ENCODE measurements around the gene FANCC. TPM values are rescaled to one million over a fixed set of nuclear protein-coding genes. Genes with fewer than 3 reads are reported as not detected.

The FANCC gene
- total RNA-seq, 1 donor from 2014 or later: 7.9 TPM

GRCh38 chr9:95143591-95144561 lies 173.6 kb downstream of the FANCC start:
- H3K4me3 ChIP-seq (ENCODE audit: insufficient read depth, low read depth, low read length): no peak overlapping the region
- no peak overlapping the region for H3K9ac ChIP-seq (ENCODE audit: low read length)
- H3K9me3 ChIP-seq (ENCODE audit: insufficient read depth, low read depth, low read length): no peaks in the 10 kb centered on the region
- TF ChIP-seq CTCF (IDR thresholded peaks at IDR 0.05; ENCODE audit: insufficient read depth, low read depth, low read length): no peak
- TF ChIP-seq EZH2 (IDR thresholded peaks at IDR 0.05; ENCODE audit: insufficient read depth, low read length): no peak
- H3K79me2 ChIP-seq (ENCODE audit: insufficient read depth, low read length): no peaks in the 10 kb centered on the region
- H3K27ac ChIP-seq (ENCODE audit: low read depth, low read length): no peak overlapping the region
- Mint-ChIP-seq H3K36me3 (ENCODE audit: low read depth, unreplicated experiment) (peaks cover 3% of the 10 kb centered on the region), H3K27me3 (ENCODE audit: low read depth, unreplicated experiment) (no peaks in the 10 kb centered on the region), H3K9me3 (ENCODE audit: unreplicated experiment) (no peaks in the 10 kb centered on the region), H3K4me3 (ENCODE audit: unreplicated experiment) (peak overlapping the region; percentile 57), H3K4me1 (ENCODE audit: low read depth, unreplicated experiment) (peaks cover 27% of the 10 kb centered on the region), H3K27ac (ENCODE audit: unreplicated experiment) (peak overlapping the region; percentile 75)
- peak; percentile 77 for DNase-seq (ENCODE audit: low read depth)
- H3K4me1 ChIP-seq (ENCODE audit: insufficient read depth, low read length): peaks cover 4% of the 10 kb centered on the region
- no peaks in the 10 kb centered on the region for H4K20me1 ChIP-seq (ENCODE audit: insufficient read depth, low read length)
- no peaks in the 10 kb centered on the region for H3K36me3 ChIP-seq (ENCODE audit: insufficient read depth, low read length)
- H3K27me3 ChIP-seq (ENCODE audit: insufficient read depth, low read length): no peaks in the 10 kb centered on the region
- no peak for FAIRE-seq
- no peak overlapping the region for H3K4me2 ChIP-seq (ENCODE audit: low read length)
- H2AFZ ChIP-seq (ENCODE audit: low read depth, low read length): no peak overlapping the region

GRCh38 chr9:95142728-95143127 lies 174.8 kb downstream of the FANCC start:
- Histone ChIP-seq H3K9ac (ENCODE audit: low read length) (no peak overlapping the region), H3K27ac (ENCODE audit: low read depth, low read length) (no peak overlapping the region), H3K4me1 (ENCODE audit: insufficient read depth, low read length) (no peaks in the 10 kb centered on the region), H3K9me3 (ENCODE audit: insufficient read depth, low read depth, low read length) (no peaks in the 10 kb centered on the region), H3K27me3 (ENCODE audit: insufficient read depth, low read length) (no peaks in the 10 kb centered on the region), H3K36me3 (ENCODE audit: insufficient read depth, low read length) (no peaks in the 10 kb centered on the region), H3K4me3 (ENCODE audit: insufficient read depth, low read depth, low read length) (no peak overlapping the region), H3K79me2 (ENCODE audit: insufficient read depth, low read length) (no peaks in the 10 kb centered on the region), H3K4me2 (ENCODE audit: low read length) (no peak overlapping the region), H4K20me1 (ENCODE audit: insufficient read depth, low read length) (no peaks in the 10 kb centered on the region), H2AFZ (ENCODE audit: low read depth, low read length) (no peak overlapping the region)
- no peak overlapping the region for H3K4me3 Mint-ChIP-seq (ENCODE audit: unreplicated experiment)
- no peaks in the 10 kb centered on the region for H3K27me3 Mint-ChIP-seq (ENCODE audit: low read depth, unreplicated experiment)
- no peak for DNase-seq (ENCODE audit: low read depth)
- H3K36me3 Mint-ChIP-seq (ENCODE audit: low read depth, unreplicated experiment): peaks cover 7% of the 10 kb centered on the region
- FAIRE-seq: no peak
- TF ChIP-seq CTCF (IDR thresholded peaks at IDR 0.05; ENCODE audit: insufficient read depth, low read depth, low read length): no peak
- TF ChIP-seq EZH2 (IDR thresholded peaks at IDR 0.05; ENCODE audit: insufficient read depth, low read length): no peak
- H3K27ac Mint-ChIP-seq (ENCODE audit: unreplicated experiment): no peak overlapping the region
- no peaks in the 10 kb centered on the region for H3K9me3 Mint-ChIP-seq (ENCODE audit: unreplicated experiment)
- peaks cover 22% of the 10 kb centered on the region for H3K4me1 Mint-ChIP-seq (ENCODE audit: low read depth, unreplicated experiment)

GRCh38 chr9:95142315-95142714 lies 175.2 kb downstream of the FANCC start:
- H3K9me3 ChIP-seq (ENCODE audit: insufficient read depth, low read depth, low read length): no peaks in the 10 kb centered on the region
- Mint-ChIP-seq H3K27ac (ENCODE audit: unreplicated experiment) (no peak overlapping the region), H3K4me1 (ENCODE audit: low read depth, unreplicated experiment) (peaks cover 18% of the 10 kb centered on the region)

More at GRCh38 chr9:95142315-95142714, 175.2 kb downstream of the FANCC start:
- Histone ChIP-seq H2AFZ (ENCODE audit: low read depth, low read length) (no peak overlapping the region), H4K20me1 (ENCODE audit: insufficient read depth, low read length) (no peaks in the 10 kb centered on the region), H3K9ac (ENCODE audit: low read length) (no peak overlapping the region), H3K27me3 (ENCODE audit: insufficient read depth, low read length) (no peaks in the 10 kb centered on the region), H3K27ac (ENCODE audit: low read depth, low read length) (no peak overlapping the region), H3K36me3 (ENCODE audit: insufficient read depth, low read length) (no peaks in the 10 kb centered on the region), H3K4me3 (ENCODE audit: insufficient read depth, low read depth, low read length) (no peak overlapping the region), H3K4me2 (ENCODE audit: low read length) (no peak overlapping the region), H3K4me1 (ENCODE audit: insufficient read depth, low read length) (no peaks in the 10 kb centered on the region), H3K79me2 (ENCODE audit: insufficient read depth, low read length) (no peaks in the 10 kb centered on the region)
- FAIRE-seq (no peak), DNase-seq (ENCODE audit: low read depth) (no peak)
- Mint-ChIP-seq H3K9me3 (ENCODE audit: unreplicated experiment) (no peaks in the 10 kb centered on the region), H3K27me3 (ENCODE audit: low read depth, unreplicated experiment) (peaks cover 2% of the 10 kb centered on the region), H3K36me3 (ENCODE audit: low read depth, unreplicated experiment) (peaks cover 9% of the 10 kb centered on the region), H3K4me3 (ENCODE audit: unreplicated experiment) (no peak overlapping the region)
- TF ChIP-seq EZH2 (IDR thresholded peaks at IDR 0.05; ENCODE audit: insufficient read depth, low read length) (no peak), CTCF (IDR thresholded peaks at IDR 0.05; ENCODE audit: insufficient read depth, low read depth, low read length) (no peak)
